ENCODE measurements around the gene GRIA4. TPM values are rescaled to one million over a fixed set of nuclear protein-coding genes. Genes with fewer than 3 reads are reported as not detected.

The GRIA4 gene
- total and polyA plus RNA-seq, 2 of the 13 experiments (the other 11 are each of a cell fraction or from before 2014, with no cell fraction given) = not detected

- peak; percentile 59 for TF ChIP-seq ZNF407 (CRISPR knock-in tag; IDR thresholded peaks at IDR 0.05; ENCODE audit: not compliant biosample characterization)
- no peak for TF ChIP-seq SMC3 (IDR thresholded peaks at IDR 0.05; ENCODE audit: low read length)
- TF ChIP-seq PRDM10 (CRISPR knock-in tag; IDR thresholded peaks at IDR 0.05; ENCODE audit: low read depth) = peak; percentile 42; the same call in 1 of the 2 replicates
- no peak for TF ChIP-seq FOXP4 (CRISPR knock-in tag; IDR thresholded peaks at IDR 0.05)
- peak; percentile 61; the same call in 1 of the 2 replicates for TF ChIP-seq ZNF34 (CRISPR knock-in tag; IDR thresholded peaks at IDR 0.05; ENCODE audit: borderline replicate concordance)
- TF ChIP-seq ZNF557 (CRISPR knock-in tag; IDR thresholded peaks at IDR 0.05) = no peak
- no peak for TF ChIP-seq NR1H2 (CRISPR knock-in tag; IDR thresholded peaks at IDR 0.05; ENCODE audit: borderline replicate concordance, low read depth)
- TF ChIP-seq SP4 (CRISPR knock-in tag; IDR thresholded peaks at IDR 0.05) = peak; percentile 93
- TF ChIP-seq ZNF784 (CRISPR knock-in tag; IDR thresholded peaks at IDR 0.05; ENCODE audit: borderline replicate concordance) = peak; percentile 66; the same call in 1 of the 2 replicates
- no peak for TF ChIP-seq TARDBP (CRISPR knock-in tag; IDR thresholded peaks at IDR 0.05)
- TF ChIP-seq FOSL2 (CRISPR knock-in tag; IDR thresholded peaks at IDR 0.05) = peak; percentile 97
Observed at GRCh38 chr11:106021967-106022794, 412.3 kb downstream of the GRIA4 start, which contains the start of gene MSANTD4 (continued).
